ENCODE data around the gene SHH.
"Not testable (repeated sequence)": the region's sequence is repeated elsewhere in the genome, so short reads cannot be mapped to it uniquely, and the experiment has no call there.

Gene SHH

GRCh38 chr7:155819186-155819585 lies 6.9 kb upstream of the SHH start:
- no peak for DNase-seq (ENCODE audit: low spot score)

DNA sequence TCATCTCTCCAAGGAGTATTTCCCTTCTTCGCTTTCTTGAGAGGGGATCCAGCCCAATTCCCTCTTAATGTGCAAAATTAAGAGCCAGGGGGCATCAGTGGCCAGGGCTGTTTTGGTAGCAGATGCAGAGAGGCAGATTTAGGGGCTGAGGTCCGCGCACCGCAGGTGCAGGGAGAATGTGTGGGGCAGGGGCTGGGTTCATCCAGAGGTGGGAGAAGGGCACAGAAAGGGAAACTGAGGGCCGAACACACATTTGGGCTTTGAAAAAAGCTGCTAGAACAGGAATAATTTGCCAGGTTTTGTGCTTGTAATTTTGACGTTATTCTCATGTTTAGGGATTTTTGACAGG lies 6.5 kb upstream of the SHH start:
- DNase-seq (ENCODE audit: low spot score) = no peak

DNA sequence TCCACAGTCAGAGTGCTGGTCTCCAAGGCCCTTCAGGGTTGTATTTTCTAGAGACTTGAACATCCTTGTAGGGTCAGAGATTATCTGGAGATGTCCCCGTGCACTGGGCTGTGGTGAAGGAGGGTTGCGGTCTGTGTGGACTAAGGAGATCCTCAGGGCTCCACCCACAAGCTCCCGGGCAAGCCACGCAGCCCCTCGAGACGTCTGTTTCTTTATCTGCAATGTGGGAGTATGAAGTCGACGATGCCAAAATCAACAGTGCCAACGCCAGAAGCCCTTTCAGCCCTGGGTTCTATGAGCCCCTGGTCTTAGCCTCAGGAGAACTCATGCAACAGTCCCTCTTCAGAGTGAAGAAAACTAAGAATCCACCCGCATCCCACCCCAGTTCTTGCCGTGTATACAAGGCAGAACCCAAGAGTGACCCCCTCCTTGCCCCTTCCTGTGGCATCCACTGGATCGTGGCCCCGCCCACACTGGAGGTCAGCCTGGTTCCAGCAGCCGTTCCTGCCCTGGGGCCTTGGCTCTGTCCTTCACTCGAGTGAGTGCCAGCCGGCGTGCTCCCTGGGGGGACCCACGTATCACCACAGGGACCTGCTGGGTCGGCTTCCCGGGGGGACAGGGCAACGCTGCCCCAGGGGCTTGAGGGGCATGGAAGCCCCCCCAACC lies 6.0 kb upstream of the SHH start:
- DNase-seq (ENCODE audit: low spot score) = no peak

- not testable (repeated sequence) for DNase-seq (ENCODE audit: low spot score)
Measured at GRCh38 chr7:155817515-155817914, 5.3 kb upstream of the SHH start.

DNA sequence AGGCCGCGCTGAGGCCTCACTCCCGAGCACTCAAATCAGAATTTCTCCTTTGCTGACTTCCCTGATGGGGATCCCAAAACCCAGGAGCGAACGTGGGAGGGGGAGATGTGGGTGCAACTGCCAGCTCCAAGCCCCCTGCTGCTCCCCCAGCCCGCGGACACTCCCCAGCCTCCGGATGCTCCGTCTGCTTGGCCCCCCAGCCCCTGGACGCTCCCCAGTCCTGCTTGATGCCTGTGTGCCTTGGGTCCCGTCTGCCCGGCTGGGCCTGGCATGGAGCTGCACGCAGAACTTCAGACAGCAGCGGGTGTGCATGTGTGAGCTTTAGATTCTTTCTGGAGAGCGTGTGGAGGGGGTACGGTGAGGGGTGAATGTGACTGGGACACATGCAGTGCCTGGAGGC lies 4.7 kb upstream of the SHH start:
- no peak for DNase-seq (ENCODE audit: low spot score)

- DNase-seq (ENCODE audit: low spot score) = no peak
Measured at GRCh38 chr7:155816192-155816508, 3.9 kb upstream of the SHH start.

GRCh38 chr7:155815332-155816191 lies 3.3 kb upstream of the SHH start:
- DNase-seq (ENCODE audit: low spot score) = no peak

DNA sequence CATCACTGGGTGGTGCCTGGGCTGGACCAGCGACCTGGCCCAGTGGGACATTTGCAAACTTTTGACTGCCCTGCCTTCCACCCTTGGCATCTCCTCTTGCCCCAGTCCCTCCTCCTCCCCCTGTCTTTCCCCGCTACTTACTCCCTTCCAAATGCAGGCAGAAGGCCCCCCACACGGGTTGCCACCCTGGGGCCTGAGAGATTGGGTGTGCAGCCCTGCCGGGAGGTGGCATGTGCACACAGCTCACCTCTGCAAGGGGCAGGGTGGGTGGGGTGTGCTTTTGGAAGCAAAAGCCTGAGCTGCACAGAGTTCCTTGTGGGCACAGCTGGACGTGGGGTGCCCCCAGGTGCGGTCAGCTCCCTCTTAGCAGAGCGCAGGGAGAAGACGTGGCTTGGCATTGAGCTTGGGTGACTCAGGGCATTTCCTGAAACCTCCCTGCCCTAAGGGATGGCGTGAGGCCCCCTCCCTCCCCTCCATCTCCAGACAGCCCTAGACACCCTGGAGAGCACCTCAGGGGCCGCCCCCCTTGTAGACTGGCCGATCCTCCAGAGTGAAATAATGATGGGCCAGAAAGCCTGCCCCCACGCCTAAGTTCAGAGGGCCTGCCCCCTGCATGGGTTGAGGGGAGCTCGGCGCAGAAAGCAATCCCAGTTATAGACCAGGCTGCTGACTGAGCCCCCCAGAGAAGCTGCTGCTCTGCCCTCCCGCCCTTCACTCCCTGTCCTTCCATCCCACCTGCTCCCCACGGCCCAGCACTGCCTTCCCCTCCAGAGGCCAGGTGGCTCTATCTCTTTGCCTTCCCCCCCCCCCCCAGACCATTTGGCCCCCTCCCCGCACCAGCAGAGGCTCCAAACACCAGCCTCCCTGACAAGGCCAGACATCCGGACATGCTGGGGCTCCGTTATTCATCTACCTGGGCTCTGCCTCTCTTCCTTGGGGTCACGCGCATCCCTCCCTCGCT lies 2.3 kb upstream of the SHH start:
- DNase-seq (ENCODE audit: low spot score) = no peak

DNA sequence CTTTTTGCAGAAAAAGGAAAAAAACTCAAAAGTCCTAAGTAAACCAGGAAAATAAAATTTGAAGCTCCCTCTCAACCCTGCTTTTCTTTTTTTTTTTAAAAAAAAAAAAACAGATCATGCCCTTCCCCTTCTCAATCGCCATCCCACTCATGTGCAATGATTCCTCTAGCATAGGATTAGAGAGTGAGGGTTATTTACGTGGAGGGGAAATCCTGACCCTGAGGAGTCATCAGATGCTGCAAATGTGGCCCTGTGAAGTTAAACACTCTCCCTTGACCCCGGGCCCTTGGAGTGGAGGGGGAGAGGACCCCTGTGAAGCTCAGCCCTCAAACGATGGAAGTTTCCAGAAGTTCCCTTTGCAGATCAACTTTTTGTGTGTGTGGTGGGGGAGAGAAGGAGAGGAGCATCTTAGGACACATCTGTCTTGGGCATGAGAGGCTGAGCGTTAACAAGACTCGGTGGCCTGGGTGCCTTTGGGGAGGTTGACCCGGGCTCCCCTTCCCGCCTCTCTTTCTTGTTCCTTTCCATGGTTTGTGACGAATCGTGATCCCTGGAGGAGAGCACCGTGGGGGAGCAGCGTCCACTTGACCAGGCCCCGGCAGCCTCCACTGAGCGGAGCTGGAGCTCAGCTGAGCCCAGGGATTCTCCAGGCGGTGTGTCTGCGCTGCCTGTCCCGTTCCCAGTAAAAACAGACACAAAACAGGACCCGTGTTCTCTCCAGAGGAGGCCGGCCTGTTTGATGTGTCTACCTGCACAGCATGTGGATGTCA lies 1.5 kb upstream of the SHH start:
- no peak for DNase-seq (ENCODE audit: low spot score)

- DNase-seq (ENCODE audit: low spot score) = no peak
Measured at GRCh38 chr7:155813125-155813524, 862 bp upstream of the SHH start.

DNA sequence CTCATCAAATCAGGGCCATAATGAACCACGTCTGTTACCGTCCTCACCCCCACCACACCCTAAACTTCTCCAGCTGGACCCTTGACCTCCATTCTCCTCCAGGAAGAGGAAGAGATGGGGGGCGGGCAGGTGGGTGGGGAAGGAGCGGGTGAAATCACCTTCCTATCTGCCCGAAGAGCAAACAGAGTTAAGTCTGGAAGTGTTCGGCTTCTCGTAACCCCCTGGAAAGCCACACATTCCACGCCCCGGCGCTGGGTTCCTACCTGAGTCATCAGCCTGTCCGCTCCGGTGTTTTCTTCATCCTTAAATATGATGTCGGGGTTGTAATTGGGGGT lies 736 bp downstream of the SHH start:
- DNase-seq (ENCODE audit: low spot score) = no peak

GRCh38 chr7:155810770-155811559 lies 1.3 kb downstream of the SHH start:
- no peak for DNase-seq (ENCODE audit: low spot score)

DNA sequence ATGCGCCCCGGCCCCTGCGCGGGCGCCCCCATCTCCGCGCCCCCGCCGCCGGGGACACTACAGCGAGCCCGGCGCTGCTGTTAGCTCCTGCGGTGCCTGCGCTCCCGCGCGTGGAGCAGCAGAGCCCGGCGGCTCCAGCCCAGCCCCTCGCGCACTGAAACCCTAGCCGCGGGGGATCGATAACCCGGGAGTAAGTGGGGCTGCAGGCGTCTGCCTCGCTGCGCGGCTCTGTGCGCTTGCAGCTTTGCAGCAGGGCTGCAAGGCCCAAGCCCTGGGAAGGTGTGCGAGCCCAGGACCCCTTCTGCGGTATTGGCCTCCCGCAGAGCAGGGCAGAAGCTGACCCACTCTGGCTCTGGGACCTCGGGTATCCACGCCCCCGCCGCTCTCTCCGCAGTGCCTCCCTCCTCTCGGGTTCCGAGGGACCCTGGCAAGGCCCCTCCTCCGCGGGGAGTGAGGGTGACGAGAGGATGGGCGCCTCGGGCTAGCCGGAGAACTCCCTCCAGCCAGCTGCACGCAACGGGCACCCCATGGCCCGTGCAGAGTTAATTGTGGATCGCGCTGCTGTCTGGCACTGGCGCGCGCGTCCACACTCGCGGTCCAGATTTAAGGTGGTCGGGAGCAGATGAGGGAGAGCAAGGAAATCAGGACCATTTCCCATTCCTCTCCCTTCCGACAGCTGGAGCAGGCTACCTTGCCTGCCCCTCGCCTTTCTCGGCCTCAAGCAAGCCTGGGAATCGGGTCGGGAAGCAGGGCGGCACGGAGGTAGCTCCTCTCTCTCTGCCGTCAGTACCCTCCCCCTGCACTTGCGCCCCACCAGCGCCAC lies 2.1 kb downstream of the SHH start:
- no peak for DNase-seq (ENCODE audit: low spot score)

DNA sequence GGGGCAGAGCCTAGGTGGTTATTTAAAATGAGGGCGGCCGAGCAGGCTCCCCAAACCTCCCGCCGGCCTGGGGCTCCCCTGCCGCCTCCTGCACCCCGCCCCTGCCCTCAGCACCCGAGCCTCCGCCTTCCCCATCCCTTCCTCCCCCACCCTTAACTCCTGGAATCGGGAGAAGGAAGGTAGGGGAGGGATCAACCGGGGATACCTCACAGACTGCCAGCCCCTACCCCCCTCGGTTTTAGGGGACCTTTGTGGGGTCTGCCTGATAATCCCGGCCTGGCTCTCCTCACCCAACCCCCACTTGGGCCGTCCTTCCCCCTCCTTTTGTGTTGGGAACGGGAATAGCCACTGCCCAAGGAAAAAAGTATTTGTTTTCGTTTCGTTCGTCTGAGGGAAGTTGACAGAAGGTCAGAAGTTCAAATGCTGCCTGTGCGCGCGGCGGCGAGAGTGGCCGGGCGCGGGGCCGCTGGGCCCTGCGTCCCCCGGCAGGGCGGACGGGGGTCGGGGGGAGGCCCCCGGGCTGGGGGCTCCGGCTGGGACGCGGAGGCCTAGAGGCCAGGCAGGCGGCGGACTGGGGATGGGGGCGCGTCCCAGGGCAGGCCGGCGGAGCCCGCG lies 2.8 kb downstream of the SHH start:
- DNase-seq (ENCODE audit: low spot score) = no peak

GRCh38 chr7:155808549-155809331 lies 3.5 kb downstream of the SHH start:
- no peak for DNase-seq (ENCODE audit: low spot score)

- no peak for DNase-seq (ENCODE audit: low spot score)
Measured at GRCh38 chr7:155807789-155808548, 4.3 kb downstream of the SHH start.

- DNase-seq (ENCODE audit: low spot score) = no peak
Measured at GRCh38 chr7:155807065-155807671, 5.1 kb downstream of the SHH start.

Data from SK-N-DZ (cell line).